Measurements from ENCODE around the gene TRMU.

The TRMU gene

DNA sequence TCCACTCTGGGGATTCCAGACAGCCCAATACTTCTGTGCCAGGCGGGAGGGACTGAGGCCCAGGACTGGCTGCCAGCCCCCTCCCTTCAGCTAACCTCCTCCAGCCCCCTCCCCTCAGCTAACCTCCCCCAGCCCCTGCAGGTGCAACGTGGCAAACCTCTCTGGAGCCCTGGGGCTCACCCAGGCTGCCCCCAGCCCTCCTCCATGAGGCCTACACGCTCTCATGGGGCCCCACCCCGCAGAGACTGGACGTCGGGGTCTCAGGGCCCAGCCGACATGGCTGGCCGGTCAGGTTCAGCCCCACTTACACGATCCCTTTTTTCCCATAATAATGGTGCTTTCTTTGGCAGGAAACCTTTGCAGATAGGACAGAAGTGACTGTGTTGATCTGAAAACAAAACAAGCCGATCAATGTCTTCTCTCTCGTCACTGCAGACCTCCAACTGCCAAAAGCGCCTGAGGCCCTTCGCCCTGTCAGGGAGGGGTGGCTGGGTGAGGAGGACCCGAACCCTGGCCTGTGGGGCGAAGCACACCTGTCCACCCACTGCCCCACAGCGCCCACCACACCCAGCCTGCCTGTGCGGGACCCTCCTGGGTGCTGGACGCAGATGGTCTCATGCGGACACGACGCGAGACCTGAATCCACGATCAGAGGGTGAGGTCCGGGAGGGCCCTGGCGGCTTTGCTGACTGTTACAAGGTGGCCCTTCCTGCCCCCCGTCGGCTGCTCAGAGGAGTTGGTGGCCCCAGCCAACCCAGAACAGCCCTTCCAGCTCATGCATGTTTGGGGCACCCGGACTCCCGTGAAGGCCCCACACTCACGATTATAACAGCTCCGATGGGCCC lies 33.6 kb downstream of the TRMU start:
- H3K27ac ChIP-seq = no peak overlapping the region
- TF ChIP-seq, protein P1, sequence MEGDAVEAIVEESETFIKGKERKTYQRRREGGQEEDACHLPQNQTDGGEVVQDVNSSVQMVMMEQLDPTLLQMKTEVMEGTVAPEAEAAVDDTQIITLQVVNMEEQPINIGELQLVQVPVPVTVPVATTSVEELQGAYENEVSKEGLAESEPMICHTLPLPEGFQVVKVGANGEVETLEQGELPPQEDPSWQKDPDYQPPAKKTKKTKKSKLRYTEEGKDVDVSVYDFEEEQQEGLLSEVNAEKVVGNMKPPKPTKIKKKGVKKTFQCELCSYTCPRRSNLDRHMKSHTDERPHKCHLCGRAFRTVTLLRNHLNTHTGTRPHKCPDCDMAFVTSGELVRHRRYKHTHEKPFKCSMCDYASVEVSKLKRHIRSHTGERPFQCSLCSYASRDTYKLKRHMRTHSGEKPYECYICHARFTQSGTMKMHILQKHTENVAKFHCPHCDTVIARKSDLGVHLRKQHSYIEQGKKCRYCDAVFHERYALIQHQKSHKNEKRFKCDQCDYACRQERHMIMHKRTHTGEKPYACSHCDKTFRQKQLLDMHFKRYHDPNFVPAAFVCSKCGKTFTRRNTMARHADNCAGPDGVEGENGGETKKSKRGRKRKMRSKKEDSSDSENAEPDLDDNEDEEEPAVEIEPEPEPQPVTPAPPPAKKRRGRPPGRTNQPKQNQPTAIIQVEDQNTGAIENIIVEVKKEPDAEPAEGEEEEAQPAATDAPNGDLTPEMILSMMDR (conservative IDR thresholded peaks at IDR 0.05) = no peak
- TF ChIP-seq ZFX (IDR thresholded peaks at IDR 0.05) = no peak

DNA sequence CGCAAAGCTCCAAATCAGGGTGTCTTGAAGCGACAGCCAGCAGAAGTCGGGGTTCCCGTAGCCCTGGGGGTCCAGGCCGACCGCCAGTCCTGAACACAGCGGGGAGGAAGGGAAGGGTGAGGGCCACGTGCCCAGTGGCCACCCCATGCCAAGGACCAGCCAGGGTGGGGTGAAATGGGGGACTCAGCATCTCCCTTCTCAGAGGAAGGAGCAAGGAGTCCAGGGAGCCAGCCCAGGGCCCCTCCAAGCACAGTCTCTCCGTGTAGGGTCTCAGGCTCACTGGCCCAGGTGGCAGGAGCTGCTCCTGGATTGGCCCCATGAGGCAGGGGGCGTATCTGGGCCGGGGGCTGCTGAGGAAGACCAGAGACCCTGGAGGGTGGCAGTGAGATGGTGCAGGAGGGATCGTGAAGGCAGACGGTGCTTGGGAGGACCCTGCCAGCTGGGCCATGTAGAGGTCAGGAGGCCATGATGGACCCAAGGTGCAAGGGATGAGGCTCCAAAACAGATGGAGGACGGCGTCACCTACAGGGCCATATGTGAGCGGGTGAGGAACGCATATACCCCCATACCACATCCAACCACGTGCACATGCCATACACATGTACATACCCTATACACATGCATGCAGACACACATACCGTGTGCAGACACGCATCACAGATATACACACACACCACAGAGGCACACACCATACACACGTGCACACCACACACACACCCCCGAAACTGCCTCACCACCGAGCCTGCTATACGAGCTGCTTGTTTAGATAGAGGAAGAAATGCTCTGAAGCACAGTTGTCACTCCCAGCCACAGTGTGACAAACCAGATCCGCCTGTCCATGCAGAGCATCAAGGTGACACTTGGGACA lies 34.4 kb downstream of the TRMU start:
- TF ChIP-seq ZFX (IDR thresholded peaks at IDR 0.05) = no peak
- TF ChIP-seq, protein P1 (conservative IDR thresholded peaks at IDR 0.05) = no peak
- no peak overlapping the region for H3K27ac ChIP-seq

DNA sequence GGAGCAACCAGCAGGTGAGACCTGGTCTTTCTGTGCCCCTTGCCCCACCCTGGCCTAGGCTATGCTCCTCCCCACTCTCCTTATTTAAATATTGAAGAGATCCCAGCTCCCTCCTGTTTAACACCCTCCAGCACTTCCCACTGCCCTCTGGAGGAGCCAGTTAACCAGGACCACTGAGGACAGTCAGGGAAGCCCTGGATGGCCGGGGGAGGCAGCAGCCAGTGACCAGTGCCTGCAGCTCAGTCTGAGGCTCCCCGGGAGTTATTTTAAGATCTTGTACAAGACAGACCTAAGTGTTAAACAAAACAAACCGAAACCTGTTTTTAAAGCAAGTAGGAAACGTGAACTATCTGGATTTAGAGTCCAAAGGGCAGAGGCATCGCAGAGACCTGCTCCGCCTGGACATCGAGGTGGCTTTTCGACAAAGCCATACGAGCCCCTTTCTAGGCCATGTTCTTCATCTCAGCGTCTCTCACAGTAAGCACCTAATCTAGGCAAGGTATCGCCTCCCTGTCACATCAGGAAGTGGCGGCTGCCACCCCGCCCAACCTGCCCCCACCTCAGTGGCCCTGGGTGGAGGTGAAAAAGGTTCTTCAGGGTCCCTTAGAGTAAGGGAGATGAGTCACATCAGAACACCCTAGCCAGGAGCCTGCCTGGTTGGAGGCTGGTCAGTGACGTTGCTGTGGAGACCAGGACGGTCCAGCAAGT lies 35.2 kb downstream of the TRMU start:
- no peak overlapping the region for H3K27ac ChIP-seq
- no peak for TF ChIP-seq ZFX (IDR thresholded peaks at IDR 0.05)
- TF ChIP-seq, protein P1 (conservative IDR thresholded peaks at IDR 0.05) = no peak

DNA sequence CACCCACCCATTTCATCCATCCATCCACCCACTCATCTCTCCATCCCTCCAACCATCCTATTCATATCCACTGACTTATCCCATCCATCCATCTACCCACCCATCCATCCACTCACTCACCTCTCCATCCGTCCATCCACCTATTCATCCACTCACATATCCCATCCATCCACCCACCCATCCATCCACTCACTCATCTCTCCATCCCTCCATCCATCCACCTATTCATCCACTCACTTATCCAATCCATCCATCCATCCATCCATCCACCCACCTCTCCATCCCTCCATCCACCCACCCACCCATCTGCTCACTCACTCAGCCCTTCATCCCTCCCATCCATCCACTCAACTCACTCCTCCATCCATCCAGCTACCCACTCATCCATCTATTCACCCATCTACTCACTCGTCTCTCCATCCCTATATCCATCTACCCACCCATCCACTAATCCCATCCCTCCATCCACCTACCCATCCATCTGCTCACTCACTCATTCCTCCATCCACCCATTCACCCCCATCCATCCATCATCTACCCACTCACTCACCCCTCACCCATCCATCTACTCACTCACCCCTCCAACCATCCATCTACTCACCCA lies 36.2 kb downstream of the TRMU start:
- no peak overlapping the region for H3K27ac ChIP-seq
- no peak for TF ChIP-seq ZFX (IDR thresholded peaks at IDR 0.05)
- TF ChIP-seq, protein P1 (conservative IDR thresholded peaks at IDR 0.05) = no peak

DNA sequence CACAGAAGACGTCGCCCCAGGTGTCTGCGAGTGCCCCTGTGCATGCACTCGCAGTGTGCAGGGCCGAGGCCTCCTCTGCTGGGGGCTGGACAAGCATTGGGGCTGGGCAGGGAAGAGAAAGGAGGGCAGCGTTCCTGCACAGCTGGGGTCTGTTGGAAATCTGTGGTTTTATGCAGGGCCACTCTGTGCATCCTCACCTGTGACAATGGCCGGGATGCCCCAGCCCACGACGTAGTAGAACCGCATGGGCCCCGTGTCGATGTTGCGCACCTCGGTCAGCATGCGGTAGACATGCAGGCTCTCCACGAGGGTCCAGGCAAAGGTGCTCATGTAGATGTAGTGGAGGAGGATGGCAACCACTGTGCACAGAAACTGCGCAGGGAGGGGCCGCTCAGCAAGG lies 37.2 kb downstream of the TRMU start:
- TF ChIP-seq, protein P1 (conservative IDR thresholded peaks at IDR 0.05) = no peak
- TF ChIP-seq ZFX (IDR thresholded peaks at IDR 0.05) = no peak
- no peak overlapping the region for H3K27ac ChIP-seq

DNA sequence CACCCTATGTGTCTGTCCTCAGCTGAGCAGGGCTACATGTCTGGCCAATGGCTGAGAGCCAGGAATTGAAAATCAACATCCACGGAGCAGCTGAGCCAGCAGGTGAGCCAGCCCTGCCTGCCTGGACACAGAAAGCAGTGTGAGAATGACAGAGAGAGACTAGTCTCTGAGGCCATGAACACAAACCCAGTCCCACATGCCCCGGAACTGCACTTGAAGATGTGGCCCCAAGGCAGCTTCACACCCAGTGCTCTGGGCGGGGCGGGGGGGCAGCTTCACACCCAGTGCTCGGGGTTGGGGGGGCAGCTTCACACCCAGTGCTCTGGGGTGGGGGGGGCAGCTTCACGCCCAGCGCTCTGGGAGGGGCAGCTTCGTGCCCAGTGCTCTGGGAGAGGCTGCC lies 37.6 kb downstream of the TRMU start:
- no peak overlapping the region for H3K27ac ChIP-seq
- TF ChIP-seq ZFX (IDR thresholded peaks at IDR 0.05) = no peak
- TF ChIP-seq, protein P1 (conservative IDR thresholded peaks at IDR 0.05) = no peak
